Stimulated activated CD8-positive, alpha-beta memory T cell treated with anti-CD3 and anti-CD28 coated beads, Interleukin-15, amount 100 ng/mL, for 24 hours (primary cell): ENCODE measurements around the gene HYKK.
"Not testable (repeated sequence)": the region's sequence is repeated elsewhere in the genome, so short reads cannot be mapped to it uniquely, and the experiment has no call there.

Source experiments
- DNase-seq: peaks from one replicate; pipeline ENCODE4 v3.0.0-alpha.2; 2020; ENCODE audit warnings: low read depth

The HYKK gene

DNA sequence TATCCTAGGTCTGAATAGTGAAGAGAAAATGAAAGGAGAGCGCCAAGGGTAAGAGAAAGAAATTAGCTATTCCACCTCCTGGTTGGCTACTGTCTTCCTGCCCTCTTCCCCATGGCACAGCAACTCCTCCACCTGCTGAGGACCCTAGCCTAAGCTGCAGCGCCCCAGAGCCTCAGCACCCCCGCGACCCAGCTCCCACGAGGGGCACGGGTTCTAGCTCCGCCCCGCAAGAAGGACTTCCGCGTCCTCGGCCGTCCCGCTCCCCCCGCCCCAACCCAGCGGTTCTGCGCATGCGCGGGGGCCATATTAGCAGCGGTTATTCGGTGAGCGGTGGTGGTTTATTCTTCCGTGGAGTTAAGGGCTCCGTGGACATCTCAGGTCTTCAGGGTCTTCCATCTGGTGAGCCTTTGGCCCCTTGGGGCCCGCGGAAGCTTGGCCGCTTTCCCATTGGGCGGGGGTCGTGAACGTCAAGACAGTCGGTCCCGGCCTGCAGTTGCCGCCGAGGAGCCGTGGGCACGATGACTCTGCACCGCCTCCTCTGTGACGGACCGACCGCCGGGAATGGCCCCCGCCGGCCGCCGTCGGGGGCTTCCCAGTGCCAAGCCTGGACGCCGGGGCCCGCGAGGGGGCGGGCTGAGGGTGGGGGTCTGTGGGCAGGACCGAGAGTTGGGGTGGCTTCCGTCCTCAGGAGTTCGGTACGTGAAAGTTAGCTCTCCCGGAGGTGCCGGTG, 32.9 kb downstream of the HYKK start, which contains the start of gene PSMA4:
Gene PSMA4, plus strand, starts transcription at position 304 of the 730 bp plus-strand sequence. CDS start 1,484 bp downstream, outside the sequence.
- DNase-seq, result peak; percentile 95

DNA sequence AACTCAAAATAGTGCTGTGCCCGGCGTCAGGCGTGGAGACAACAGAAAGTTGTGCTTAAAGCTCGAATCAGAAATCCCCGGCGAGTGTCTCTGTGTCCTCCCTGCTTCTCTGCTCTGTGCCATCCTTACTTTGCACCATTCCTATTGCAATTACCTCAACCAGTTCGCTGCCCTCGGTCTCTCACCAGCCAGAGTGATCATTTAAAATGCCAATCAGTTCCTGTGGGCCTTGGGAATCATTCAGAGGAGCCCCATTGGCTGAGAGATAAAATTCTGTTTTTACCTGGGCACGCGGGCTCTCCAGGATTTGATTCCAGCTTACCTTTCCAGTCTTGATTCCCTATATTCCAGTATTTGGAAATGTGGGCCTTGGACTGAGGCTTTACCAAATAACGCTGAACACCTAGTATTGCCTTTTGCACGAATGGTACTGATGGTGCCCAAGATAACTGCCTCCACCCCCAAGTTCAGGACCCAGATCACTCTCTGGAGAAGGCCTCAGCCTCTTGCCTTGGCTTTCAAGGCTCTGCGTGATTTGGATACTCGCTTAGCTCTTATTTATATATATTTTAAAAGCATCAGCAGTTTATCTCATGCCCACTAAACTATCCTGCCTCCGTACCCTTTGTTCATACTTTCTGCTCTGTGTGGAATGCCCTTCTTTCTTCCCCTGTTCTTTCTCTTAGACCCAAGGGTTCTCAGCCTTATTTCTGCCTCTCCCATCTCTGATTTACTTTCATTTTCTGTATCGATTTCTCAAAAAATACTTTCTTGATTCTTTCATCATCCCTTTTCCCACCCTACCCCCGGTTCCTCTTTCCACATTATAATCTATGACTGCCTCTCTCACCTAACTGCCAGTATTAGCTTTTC, 33.7 kb downstream of the HYKK start:
- no peak for DNase-seq

DNA sequence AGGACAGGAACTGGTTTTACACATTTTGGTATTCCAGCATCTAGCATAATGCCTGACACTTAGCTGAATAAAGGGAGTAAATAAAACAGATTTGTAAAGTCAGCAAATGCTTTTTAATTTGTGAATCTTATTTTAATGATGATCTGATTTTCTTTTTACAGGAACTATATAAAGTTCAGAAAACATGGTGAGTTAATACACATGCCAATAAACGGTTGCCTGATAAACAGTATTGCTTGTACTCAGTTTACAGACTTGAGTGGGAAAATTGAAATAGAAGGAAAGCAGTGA, 34.3 kb downstream of the HYKK start:
- no peak for DNase-seq

DNA sequence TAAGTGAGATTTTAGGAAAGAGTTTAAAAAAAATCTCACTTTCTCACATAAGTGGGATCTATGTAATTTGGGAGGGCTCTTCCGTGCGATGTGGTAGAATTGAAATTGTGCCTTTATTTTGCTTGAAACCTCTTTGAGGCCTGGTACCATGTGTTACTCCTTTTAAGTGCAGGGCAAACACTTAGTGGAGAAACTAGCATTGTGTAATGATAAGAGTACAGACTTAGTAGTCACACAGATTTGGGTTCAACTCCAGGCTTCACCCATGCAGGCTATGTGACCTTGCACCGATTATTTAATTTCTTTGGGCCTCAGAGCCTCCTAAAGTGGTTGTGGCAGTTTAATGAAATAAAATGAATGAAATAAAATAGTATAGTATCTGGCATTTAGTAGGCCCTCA, 35.3 kb downstream of the HYKK start:
- DNase-seq, result no peak

DNA sequence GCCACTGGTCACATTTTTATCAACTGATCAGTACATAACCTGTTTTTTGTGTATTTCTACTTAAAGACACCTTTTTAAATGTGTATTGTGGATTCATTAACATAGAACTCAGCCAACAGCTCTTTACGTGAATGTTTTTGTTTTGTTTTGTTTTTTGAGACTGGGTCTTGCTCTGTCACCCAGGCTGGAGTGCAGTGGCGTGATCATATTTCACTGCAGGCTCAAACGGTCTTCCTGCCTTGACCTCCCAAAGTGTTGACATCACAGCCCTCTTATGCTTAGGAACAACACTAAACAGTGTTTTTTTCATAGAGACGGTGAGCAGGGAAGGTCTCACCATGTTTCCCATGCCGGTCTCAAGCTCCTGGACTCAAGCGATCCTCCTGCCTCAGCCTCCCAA, 42.8 kb downstream of the HYKK start:
- no peak for DNase-seq

DNA sequence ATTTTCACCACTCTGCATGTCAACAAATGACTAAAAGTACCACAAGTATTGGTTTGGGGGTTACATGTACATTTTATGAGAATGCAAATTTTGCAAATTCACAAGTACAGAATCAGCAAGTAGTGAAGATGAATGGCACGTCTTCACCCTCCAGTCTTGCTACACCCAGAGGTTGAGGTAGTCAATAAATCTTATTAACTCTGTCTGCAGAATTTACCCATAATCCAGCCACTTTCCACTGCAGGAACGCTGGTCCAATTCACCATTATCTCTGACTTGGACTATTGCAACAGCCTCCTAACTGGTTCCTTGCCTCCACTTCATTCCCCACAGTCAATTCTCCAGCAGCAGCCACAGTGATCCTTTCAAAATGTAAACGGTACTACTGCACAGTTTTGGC, 43.4 kb downstream of the HYKK start:
- no peak for DNase-seq

DNA sequence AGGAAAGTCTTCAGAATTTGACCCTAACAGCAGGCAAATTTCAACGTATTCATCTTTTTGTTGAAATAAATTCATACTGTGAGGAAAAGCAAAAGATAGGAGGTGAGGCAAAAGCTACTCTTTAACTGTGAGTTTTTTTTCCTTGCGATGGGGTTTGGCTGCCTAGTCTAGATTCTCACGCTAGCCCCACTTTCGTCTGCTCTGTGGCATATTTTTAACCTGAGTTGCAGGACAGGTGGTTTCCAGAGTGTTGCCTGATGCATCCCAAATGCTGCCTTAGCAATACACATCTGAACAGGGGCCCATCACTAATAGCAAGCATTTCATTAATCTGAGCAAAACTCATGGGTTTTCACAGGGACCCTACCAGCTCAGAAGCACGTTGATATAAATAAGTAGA, 44.5 kb downstream of the HYKK start:
- DNase-seq, result no peak

DNA sequence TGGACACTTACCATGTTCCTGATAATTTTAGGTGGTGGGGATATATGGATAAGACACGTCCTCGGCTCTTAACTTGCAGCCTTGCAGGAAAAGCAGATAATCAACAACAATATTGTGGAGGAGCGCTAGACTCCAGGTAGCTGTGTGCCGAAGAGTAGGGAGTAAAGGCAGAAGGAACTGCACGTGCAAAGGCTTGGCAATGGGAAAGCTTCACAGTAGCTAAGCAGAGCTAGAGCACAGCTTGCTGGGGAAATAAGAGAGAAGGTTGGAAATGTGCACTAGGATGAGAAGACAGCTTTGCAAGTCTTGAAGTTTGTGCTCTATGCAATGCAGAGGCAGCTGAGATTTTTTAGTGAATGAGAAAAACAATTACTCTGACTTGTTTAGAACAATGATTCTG, 45.2 kb downstream of the HYKK start:
- DNase-seq, result no peak

DNA sequence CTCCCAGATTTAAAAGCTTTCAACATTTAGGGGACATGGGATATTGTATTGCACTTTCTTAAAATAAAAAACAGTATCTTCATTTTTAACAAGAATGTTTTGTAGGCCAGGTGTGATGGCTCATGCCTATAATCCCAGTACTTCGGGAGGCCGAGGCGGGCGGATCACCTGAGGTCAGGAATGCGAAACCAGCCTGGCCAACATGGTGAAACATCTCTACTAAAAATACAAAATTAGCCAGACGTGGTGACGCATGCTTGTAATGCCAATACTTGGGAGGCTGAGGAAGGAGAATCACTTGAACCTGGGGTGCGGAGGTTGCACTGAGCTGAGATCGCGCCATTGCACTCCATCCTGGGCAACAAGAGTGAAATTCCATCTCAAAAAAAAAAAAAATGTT, 52.8 kb downstream of the HYKK start:
- DNase-seq, result not testable (repeated sequence)

DNA sequence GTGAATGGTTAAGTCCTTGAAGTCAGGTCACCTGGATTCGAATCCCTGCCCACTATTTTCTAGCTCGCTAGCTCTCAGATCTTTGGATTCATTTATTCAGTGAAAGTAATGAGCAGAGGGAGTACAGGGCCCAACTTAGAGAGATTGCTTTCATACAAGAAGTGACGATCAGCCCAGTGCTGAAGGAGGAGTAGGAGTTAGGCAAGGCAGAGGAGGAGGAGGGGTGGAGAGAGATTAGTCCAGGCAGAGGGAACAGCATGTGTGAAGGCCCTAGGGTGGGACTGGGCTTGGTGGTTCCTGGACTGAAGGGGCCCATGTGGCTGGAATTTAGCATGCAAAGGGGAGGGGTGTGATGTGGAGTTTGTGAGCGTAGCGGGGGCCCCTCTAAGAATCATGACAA, 54.1 kb downstream of the HYKK start:
- DNase-seq, result no peak

DNA sequence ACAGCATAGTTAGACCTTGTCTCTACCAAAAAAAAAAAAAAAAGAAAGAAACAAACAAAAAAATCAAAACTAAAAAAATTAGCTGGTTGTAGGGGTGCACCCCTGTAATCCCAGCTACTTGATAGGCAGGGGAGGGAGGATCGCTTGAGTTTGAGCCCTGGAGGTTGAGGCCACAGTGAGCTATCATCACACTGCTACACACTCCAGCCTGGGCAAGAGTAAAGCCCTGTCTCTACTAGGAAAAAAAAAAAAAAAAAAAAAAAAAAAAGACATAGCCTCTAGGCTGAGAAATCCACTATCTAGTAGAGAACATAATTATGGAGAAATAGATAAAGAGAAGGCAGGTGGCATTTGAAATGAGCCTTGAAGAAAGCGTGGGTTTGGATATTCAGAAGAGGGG, 55.7 kb downstream of the HYKK start:
- DNase-seq, result no peak

DNA sequence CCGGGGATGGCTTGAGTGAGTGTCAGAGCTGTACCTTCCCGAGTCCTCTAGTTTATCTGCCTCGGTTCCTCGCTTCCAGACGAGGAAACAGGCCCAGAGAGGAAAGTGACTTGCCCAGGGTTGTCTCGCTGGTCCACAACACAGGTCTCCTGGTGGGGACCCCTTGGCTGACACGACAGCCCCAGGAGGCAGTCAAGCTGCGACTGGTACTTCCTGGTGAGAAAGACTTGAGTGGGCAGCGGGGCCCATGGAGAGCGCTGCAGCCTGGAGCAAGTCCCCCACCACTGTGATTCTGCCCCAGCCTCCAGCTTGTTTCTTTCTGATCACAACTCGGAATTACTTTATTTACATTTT, 57.3 kb downstream of the HYKK start:
- DNase-seq, result no peak

DNA sequence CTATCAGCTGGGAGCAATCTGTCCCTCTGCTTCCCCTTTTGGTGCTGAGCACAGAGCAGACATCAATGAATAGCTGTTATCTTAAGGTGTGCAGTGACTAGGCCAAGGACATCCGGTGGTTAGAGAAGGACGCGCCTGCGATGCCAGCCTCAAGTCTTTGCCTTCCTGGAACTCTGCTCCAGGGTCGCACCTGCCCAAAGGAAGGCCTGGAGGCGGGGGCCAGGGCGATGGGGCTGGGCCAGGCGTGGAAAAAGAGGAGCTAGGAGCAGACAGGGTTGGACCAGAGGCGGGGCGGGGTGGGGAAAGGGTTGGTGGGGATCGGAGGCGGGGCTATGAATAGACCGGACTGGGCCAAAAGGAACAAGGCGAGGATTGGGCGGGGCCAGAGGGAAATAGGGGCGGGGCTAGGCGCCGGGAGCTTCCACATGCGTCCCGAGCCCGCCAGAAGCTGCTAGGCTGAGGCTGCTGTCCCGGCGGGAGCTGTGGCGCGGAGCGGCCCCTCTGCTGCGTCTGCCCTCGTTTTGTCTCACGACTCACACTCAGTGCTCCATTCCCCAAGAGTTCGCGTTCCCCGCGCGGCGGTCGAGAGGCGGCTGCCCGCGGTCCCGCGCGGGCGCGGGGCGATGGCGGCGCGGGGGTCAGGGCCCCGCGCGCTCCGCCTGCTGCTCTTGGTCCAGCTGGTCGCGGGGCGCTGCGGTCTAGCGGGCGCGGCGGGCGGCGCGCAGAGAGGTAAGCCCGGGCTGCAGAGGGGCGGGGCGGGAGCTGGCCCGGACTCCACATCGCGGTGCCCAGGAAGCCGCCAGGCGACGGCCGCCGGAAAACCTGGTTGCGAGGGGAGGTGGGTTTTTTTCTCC, 57.9 kb downstream of the HYKK start, which contains the start of gene CHRNA5:
Gene CHRNA5, plus strand, starts transcription at position 424 of the 854 bp plus-strand sequence. Its CDS starts 200 bp downstream, at position 624.
- DNase-seq, result peak; percentile 57

DNA sequence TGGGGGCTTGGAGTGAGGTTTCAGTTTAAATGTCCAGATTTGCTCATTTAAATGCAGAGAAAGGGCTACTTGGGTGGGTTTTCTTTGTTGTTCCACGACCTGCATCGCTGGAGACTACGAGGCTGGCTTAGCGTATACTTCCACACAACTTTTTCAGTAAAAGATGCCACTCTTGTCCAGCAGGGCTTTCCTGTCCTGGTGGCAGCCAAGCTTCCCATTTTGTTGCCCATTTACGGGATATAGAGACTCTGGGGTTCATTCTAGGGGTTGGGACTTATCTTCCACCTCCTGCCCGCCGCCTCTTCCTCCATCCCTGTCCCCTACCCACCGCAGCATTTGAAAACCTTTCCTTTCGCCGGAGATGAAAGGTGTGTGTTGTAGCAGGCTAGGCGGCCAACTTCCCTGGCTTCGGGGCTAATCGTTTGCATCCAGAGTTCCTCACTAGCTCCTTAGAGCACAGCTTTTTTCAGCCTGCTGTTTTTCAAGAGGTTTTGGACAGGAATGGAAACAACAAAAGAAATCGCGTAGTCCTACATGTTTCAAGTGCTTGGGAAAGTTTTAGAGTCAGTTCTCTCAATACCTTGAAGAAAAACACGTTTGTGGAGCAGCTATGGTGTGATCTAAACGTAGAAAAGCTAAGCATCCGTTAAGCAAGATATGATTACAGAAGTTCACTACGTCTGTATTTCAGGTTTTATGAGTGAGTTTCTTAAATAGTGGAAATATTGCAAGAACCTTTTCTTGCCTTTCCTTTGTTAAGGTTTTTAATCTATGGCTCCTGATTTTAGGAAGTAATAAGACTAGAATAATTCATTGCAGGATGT, 58.8 kb downstream of the HYKK start:
- DNase-seq, result no peak

DNA sequence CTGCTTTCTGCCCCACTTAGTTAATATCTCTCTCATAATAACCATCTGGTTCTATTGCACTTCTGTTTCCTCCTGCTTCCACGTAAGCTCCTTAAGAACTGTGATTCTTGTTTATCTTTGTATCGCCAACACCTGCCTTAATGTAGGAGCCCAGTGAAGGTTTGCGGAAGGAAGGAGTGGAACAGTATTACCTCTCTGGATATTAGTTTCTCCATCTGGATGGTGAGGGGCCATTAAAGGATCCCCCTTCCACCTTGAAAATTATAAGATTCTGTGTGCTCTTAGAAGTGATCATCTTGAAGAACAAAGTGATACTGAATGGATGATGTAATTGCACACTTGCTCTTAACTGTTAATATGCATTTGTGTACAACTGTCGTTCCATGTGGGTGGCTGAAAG, 60.2 kb downstream of the HYKK start:
- no peak for DNase-seq

DNA sequence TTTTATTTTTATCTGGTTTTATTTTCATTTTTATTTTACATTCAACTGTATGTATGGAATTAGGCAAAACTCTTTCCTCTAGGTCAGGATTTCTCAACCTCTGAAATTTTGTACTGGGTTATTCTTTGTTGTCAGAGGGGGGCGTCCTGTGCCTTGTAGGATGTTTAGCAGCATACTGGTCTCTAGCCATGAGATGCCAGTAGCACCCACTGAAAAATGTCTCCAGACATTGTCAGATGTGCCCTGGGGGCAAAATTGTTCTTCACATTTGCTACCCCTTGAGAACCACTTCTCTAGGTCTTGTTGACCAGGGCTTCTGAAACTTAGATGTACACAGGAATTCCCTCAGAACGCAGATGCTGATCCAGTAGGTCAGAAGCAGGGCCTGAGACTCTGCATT, 63.3 kb downstream of the HYKK start:
- no peak for DNase-seq

DNA sequence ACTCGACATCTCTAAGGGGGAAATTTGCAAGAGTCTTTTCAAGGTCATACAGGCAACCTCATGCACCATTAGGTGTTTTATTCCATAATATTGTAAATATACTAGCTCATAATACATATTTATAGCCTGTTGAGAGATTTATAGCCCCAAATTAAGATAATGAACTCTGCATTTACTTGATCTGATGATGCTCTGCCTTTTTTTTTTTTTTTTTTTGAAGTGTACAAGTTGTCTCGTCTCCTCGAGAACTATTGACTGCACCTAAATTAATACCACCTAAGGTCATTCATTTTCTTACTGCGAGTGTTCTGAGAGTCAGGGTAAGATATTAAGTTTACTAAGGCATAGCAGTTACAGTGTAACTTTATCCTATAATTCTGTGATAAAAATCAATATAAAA, 64.0 kb downstream of the HYKK start:
- DNase-seq, result no peak

DNA sequence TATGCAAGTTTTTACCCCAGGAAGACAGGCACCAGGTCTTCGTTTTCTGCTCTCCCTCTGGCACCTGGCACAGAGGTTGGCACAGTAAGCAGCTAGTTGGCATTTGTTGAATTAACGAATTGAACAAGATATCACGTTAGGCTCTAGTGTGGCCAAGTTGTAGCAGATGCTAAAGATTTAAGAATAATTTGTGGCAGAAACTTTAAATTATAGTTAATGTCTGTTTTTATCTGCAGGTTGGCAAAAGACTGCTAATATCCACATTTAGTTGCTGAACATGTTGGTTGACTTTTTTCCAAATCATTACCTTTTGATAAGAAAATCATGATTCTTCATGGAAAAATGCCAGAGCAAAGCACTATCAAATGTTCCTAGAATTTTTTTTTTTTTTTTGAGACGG, 66.0 kb downstream of the HYKK start:
- DNase-seq, result no peak

DNA sequence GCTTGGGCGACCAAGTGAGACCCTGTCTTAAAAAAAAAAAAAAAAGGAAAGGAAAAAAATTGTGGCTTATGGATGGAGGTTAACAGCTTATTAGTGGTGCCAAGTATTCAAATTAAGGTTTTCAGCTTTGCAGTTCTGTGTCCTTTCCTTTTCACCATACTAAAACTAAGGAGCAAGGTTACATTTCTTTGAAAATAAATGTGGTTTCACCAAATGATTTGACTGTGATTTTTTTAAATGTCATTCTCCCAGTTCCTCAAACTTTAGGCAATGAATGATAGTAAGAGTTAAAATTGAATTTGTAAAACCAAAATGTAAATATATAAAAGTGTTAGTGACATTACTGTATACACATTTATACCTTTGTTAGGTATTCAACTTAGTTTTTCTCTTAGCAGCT, 67.6 kb downstream of the HYKK start:
- DNase-seq, result no peak
